Stimulated activated CD4-positive, alpha-beta T cell treated with anti-CD3 and anti-CD28 coated beads, TNF-alpha, amount 100 ng/mL, for 4 hours (primary cell): ENCODE results near the gene L3MBTL1.
A peak's percentile ranks its signal among the peaks of the same experiment; 100 is the strongest.

Source experiments
- DNase-seq, 3 experiments: peaks; one replicate each; pipeline ENCODE4 v3.0.0-alpha.2; 2020; ENCODE audit warnings: low read depth in 3 of 3

The L3MBTL1 gene

GRCh38 chr20:43506238-43506637, 1.3 kb upstream of the L3MBTL1 start:
- no peak for DNase-seq

GRCh38 chr20:43508106-43508505, 609 bp downstream of the L3MBTL1 start:
- no peak for DNase-seq

DNA sequence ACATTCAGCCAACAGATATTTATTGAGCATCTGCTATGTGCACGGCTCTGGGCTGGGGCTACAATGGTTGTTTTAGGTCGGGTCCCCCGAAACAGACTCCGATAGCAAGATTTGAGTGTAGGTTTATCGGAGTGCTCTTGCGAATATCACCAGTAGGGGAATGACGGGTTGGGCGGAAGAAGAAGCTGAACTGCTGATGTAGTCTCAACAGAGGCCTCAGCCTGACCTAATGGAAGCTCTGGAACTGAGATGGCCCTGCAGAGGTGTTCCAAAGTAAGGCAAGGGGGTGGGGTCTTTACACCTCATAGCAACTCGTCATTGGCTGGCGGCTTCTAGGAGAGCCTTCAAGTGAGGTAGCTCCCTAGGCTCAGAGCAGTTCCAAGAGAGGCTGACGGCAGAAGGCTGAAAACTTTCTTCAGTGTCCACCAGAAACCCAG, 1.1 kb downstream of the L3MBTL1 start:
- DNase-seq = no peak

GRCh38 chr20:43511879-43512278, 4.4 kb downstream of the L3MBTL1 start:
- DNase-seq = no peak

GRCh38 chr20:43513372-43513930, 6.0 kb downstream of the L3MBTL1 start:
- no peak for DNase-seq

- peak; percentile 68 to 83 (median 83) for DNase-seq
Measured at GRCh38 chr20:43513931-43514647, 6.6 kb downstream of the L3MBTL1 start.

- peak in 1 of 3 experiments; percentile 18 for DNase-seq
Measured at GRCh38 chr20:43514648-43514999, 7.1 kb downstream of the L3MBTL1 start.

GRCh38 chr20:43515628-43516027, 8.1 kb downstream of the L3MBTL1 start:
- no peak for DNase-seq

- DNase-seq = no peak
Measured at GRCh38 chr20:43516251-43516824, 8.8 kb downstream of the L3MBTL1 start.

DNA sequence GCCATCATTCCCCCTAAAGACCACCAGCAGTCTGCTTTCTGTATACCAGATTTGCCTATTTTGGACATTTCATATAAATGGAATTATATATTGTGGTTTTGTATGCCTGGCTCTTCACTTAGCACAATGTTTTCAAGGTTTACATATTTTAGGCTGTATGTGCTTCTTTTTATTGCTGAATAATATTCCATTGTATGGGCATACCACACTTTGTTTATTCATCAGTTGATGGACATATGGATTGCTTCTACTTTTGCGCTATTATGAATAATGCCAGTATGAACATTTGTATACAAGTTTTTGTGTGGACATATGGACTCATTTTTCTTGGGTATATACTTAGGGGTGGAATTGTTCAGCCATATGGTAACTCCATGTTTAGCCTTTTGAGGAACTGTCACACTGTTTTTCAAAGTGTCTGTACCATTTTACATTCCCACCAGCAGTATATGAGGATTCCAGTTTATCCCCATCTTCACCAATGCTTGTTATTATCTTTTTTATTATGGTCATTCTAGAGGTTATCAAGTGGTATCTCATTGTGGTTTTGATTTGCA, 12.7 kb downstream of the L3MBTL1 start:
- no peak for DNase-seq

GRCh38 chr20:43525021-43525420, 17.5 kb downstream of the L3MBTL1 start:
- no peak for DNase-seq

DNA sequence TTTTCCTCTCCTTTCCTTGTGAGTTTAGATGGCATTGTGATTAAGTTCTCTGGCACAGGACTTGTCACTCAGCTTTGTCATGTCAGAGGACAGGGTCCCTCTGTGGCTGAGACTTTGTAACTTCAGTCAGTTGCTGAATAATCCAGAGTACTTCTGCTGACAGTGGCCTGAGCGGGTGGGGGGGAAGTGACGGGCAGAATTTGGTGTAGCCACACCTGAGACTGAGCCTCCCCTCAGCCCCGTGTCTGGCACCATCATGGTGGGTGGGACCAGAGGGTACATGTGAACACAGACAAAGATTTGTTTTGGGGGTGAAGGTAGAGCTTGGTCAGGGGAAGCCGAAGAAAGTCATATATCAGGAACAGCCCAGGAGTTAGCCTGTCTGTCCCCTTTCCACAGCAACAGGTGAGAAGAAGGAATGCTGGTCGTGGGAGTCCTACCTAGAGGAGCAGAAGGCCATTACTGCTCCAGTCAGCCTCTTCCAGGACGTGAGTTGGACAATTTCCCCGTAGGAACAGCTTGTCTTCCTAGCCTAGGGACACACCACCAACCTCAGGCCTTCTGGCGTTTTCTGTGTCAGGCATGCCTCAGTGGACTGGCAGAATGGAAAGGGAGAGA, 20.9 kb downstream of the L3MBTL1 start:
- no peak for DNase-seq

- no peak for DNase-seq
Measured at GRCh38 chr20:43529051-43529450, 21.6 kb downstream of the L3MBTL1 start.

- DNase-seq = no peak
Measured at GRCh38 chr20:43529457-43530153, 22.1 kb downstream of the L3MBTL1 start.

DNA sequence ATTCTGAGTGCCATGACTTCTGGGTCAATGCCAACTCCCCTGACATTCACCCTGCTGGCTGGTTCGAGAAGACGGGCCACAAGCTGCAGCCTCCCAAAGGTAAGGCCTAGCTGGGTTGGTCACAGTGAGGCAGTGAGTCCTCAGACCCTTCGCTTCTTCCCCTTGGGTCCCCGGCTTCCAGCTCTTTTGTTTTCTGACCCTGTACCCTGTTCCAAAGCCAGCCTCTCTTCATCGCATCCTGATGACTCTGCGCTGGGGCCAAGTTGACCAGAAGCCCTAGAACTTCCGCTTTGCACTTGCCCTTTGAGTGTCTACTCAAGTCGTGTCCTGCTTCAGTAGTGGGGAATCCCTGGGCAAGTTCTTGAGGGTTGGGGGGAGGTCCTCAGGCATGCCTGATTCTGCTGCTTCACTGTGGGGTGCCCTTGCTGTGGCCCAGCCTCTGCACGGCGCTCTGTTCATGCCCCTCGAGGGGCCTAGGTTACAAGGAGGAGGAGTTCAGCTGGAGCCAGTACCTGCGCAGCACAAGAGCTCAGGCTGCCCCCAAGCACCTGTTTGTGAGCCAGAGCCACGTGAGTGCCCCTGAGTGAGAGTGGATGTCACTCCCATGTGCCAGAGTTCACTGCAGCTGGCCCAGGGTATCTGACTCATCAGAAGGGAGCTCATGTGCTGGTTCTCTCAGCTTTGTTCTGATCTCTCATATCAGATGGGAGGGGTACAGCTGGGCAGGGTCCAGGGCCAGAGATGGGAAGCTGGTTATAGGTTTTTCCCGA, 23.0 kb downstream of the L3MBTL1 start:
- no peak for DNase-seq

GRCh38 chr20:43531091-43531443, 23.6 kb downstream of the L3MBTL1 start:
- DNase-seq = no peak

DNA sequence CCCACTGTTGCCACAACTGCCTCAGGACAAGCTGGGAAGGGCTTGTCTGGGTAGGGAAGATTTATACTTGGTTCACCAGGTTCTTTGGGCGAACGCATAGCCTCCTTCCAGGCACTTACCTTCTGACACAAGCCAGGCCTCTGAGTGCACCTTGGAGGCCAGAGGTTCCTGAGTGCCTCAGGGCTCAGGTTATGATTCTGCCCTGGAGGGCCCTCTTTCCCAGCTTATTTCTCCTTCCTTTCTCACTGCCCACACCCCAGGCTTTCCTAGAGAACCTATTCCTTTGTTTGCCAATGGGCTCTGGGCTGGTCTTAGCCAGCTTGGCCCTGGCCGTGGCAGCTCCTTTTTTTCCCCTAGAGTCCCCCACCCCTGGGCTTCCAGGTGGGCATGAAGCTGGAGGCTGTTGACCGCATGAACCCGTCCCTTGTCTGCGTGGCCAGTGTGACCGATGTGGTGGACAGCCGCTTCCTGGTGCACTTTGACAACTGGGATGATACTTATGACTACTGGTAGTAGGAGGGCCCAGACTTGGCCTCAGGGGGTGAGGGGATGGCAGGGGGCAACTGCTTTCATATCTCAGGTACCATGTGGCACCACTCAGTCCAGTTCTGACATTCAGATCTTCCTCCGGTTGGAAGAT, 25.0 kb downstream of the L3MBTL1 start:
- DNase-seq = no peak

GRCh38 chr20:43533060-43533459, 25.6 kb downstream of the L3MBTL1 start:
- DNase-seq = no peak

GRCh38 chr20:43534016-43534415, 26.5 kb downstream of the L3MBTL1 start:
- no peak for DNase-seq

GRCh38 chr20:43534791-43535350, 27.4 kb downstream of the L3MBTL1 start:
- no peak for DNase-seq
